ENCODE results near the gene SAMD5. TPM values are rescaled to one million over a fixed set of nuclear protein-coding genes. Genes with fewer than 3 reads are reported as not detected.

The SAMD5 gene
- total RNA-seq, 1 experiment from 2014 or later, result 0.23 TPM

DNA sequence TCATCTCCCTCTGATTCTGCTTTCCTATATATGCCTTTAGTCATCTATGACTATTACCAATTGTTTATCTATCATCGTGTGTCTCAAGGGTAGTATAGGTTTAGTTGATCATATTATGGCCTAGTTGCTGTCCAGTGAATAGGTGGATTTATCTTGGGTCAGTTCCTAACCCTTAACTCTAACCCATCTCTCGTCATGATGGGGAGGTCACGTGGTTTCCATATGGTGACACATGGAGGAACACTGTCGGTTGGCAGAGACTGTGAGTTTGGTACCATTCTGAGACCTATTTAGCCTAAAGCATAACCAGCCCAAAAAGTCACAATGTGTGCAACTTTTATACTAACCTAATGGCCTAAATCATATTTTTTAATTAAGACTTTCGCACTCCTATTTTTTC lies 103.5 kb downstream of the SAMD5 start:
- DNase-seq (ENCODE audit: low read depth, low spot score), result no peak
- ChIA-PET POLR2A (no interaction called here), CTCF (no interaction called here)
- no peak for ATAC-seq
- no TSS peak for BruUV-seq (replicated peaks)
- in situ Hi-C loops (cut with HindIII; ENCODE audit: low pct_unique_long_range_greater_than_20kb, low sequenced_read_pairs) (no loop called here), intact Hi-C loops (cut with micrococcal nuclease; ENCODE audit: unreplicated experiment) (no loop called here)
- Histone ChIP-seq H3K27ac (ENCODE audit: low read length) (no peak overlapping the region), H3K9me3 (ENCODE audit: control insufficient read depth, insufficient read depth, low read depth, low read length) (no peaks in the 10 kb centered on the region), H3K27me3 (ENCODE audit: control insufficient read depth, insufficient read depth, low read length) (no peaks in the 10 kb centered on the region), H3K4me1 (ENCODE audit: control insufficient read depth, insufficient read depth, low read length) (no peaks in the 10 kb centered on the region), H3K4me3 (ENCODE audit: low read depth in 2 of 2, low read length in 2 of 2) (no peak overlapping the region), H3K36me3 (ENCODE audit: control insufficient read depth, insufficient read depth, low read length) (no peaks in the 10 kb centered on the region)
- TF ChIP-seq TCF7L2 (IDR thresholded peaks at IDR 0.05; ENCODE audit: low read depth, low read length) (no peak), POLR2AphosphoS5 (IDR thresholded peaks at IDR 0.05; ENCODE audit: low read depth, low read length) (no peak), SIN3A (IDR thresholded peaks at IDR 0.05; ENCODE audit: borderline replicate concordance, insufficient read depth, low read depth, low read length) (no peak)
- TF ChIP-seq, protein P1, sequence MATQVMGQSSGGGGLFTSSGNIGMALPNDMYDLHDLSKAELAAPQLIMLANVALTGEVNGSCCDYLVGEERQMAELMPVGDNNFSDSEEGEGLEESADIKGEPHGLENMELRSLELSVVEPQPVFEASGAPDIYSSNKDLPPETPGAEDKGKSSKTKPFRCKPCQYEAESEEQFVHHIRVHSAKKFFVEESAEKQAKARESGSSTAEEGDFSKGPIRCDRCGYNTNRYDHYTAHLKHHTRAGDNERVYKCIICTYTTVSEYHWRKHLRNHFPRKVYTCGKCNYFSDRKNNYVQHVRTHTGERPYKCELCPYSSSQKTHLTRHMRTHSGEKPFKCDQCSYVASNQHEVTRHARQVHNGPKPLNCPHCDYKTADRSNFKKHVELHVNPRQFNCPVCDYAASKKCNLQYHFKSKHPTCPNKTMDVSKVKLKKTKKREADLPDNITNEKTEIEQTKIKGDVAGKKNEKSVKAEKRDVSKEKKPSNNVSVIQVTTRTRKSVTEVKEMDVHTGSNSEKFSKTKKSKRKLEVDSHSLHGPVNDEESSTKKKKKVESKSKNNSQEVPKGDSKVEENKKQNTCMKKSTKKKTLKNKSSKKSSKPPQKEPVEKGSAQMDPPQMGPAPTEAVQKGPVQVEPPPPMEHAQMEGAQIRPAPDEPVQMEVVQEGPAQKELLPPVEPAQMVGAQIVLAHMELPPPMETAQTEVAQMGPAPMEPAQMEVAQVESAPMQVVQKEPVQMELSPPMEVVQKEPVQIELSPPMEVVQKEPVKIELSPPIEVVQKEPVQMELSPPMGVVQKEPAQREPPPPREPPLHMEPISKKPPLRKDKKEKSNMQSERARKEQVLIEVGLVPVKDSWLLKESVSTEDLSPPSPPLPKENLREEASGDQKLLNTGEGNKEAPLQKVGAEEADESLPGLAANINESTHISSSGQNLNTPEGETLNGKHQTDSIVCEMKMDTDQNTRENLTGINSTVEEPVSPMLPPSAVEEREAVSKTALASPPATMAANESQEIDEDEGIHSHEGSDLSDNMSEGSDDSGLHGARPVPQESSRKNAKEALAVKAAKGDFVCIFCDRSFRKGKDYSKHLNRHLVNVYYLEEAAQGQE (IDR thresholded peaks at IDR 0.05; ENCODE audit: insufficient read depth in 1 of 2, low read depth in 2 of 2, low read length in 1 of 2), result no peak
- TF ChIP-seq, protein P2, sequence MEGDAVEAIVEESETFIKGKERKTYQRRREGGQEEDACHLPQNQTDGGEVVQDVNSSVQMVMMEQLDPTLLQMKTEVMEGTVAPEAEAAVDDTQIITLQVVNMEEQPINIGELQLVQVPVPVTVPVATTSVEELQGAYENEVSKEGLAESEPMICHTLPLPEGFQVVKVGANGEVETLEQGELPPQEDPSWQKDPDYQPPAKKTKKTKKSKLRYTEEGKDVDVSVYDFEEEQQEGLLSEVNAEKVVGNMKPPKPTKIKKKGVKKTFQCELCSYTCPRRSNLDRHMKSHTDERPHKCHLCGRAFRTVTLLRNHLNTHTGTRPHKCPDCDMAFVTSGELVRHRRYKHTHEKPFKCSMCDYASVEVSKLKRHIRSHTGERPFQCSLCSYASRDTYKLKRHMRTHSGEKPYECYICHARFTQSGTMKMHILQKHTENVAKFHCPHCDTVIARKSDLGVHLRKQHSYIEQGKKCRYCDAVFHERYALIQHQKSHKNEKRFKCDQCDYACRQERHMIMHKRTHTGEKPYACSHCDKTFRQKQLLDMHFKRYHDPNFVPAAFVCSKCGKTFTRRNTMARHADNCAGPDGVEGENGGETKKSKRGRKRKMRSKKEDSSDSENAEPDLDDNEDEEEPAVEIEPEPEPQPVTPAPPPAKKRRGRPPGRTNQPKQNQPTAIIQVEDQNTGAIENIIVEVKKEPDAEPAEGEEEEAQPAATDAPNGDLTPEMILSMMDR (IDR thresholded peaks at IDR 0.05), result no peak

DNA sequence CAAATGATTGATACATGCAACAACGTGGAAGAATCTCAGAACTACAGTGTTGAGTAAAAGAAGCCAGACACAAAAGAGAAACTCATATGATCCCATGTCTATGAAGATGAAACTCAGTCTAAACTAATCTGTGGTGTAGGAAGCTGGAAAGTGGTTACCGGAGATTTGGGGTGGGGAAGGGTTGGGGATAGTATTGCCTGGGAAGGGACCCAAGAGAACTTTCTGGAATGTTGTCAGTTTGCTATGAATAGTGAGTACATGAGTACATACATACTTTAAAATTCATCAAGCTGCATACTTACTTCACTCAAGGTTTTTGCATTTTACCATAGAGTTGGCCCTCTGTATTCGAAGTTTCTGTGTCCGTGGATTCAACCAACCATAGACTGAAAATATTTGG lies 106.0 kb downstream of the SAMD5 start:
- Histone ChIP-seq H3K27ac (ENCODE audit: low read length) (no peak overlapping the region), H3K27me3 (ENCODE audit: control insufficient read depth, insufficient read depth, low read length) (no peaks in the 10 kb centered on the region), H3K4me3 (ENCODE audit: low read depth in 2 of 2, low read length in 2 of 2) (no peak overlapping the region), H3K9me3 (ENCODE audit: control insufficient read depth, insufficient read depth, low read depth, low read length) (no peaks in the 10 kb centered on the region), H3K36me3 (ENCODE audit: control insufficient read depth, insufficient read depth, low read length) (no peaks in the 10 kb centered on the region), H3K4me1 (ENCODE audit: control insufficient read depth, insufficient read depth, low read length) (no peaks in the 10 kb centered on the region)
- intact Hi-C loops (cut with micrococcal nuclease; ENCODE audit: unreplicated experiment), result no loop called here
- no peak for DNase-seq (ENCODE audit: low read depth, low spot score)
- ChIA-PET POLR2A (no interaction called here), CTCF (no interaction called here)
- BruUV-seq (replicated peaks), result no TSS peak
- TF ChIP-seq, protein P2 (IDR thresholded peaks at IDR 0.05), result no peak
- TF ChIP-seq POLR2AphosphoS5 (IDR thresholded peaks at IDR 0.05; ENCODE audit: low read depth, low read length) (no peak), SIN3A (IDR thresholded peaks at IDR 0.05; ENCODE audit: borderline replicate concordance, insufficient read depth, low read depth, low read length) (no peak), TCF7L2 (IDR thresholded peaks at IDR 0.05; ENCODE audit: low read depth, low read length) (no peak)
- TF ChIP-seq, protein P1 (IDR thresholded peaks at IDR 0.05; ENCODE audit: insufficient read depth in 1 of 2, low read depth in 2 of 2, low read length in 1 of 2), result no peak
- in situ Hi-C loops (cut with HindIII; ENCODE audit: low pct_unique_long_range_greater_than_20kb, low sequenced_read_pairs), result no loop called here
- ATAC-seq, result no peak

All from Panc1 (cell line).